ENCODE data around the gene UVRAG. TPM values are rescaled to one million over a fixed set of nuclear protein-coding genes. Genes with fewer than 3 reads are reported as not detected.
"Not testable (repeated sequence)": the region's sequence is repeated elsewhere in the genome, so short reads cannot be mapped to it uniquely, and the experiment has no call there.

Gene UVRAG
- total and polyA plus RNA-seq, 10 donors, result 13.8 to 80.8 (median 42.9) TPM

GRCh38 chr11:76076749-76077148, 261.7 kb downstream of the UVRAG start:
- TF ChIP-seq POLR2AphosphoS5 (IDR thresholded peaks at IDR 0.05) (no peak), POLR2A (IDR thresholded peaks at IDR 0.05) (no peak), CTCF (IDR thresholded peaks at IDR 0.05 in 8 of 11, conservative IDR thresholded peaks at IDR 0.05 in 3 of 11) (no peak)
- DNase-seq, result no peak
- Histone ChIP-seq H3K27me3 (replicated peaks in 1 of 7) (no peaks in the 10 kb centered on the region), H3K36me3 (no peaks in the 10 kb centered on the region), H3K9me3 (no peaks in the 10 kb centered on the region), H3K27ac (no peak overlapping the region), H3K4me3 (no peak overlapping the region), H3K4me1 (peaks cover 10 to 62% (median 27%) of the 10 kb centered on the region in 6 donors)
- intact Hi-C loops (cut with DNase I; ENCODE audit: low total_unique reads), result no loop called here
- 80 to 98% (median 90%) methylated on average over 1 of the region's 1 CpG for WGBS, 5 donors

- Histone ChIP-seq H3K27ac (peak overlapping the region in 7 of 8 donors; percentile 33 to 77 (median 51)), H3K4me1 (peaks cover 10 to 53% (median 27%) of the 10 kb centered on the region in 6 donors), H3K36me3 (no peaks in the 10 kb centered on the region), H3K27me3 (replicated peaks in 1 of 7) (no peaks in the 10 kb centered on the region), H3K4me3 (no peak overlapping the region), H3K9me3 (no peaks in the 10 kb centered on the region)
- intact Hi-C loops (cut with DNase I; ENCODE audit: low total_unique reads), result no loop called here
- TF ChIP-seq POLR2AphosphoS5 (IDR thresholded peaks at IDR 0.05), result no peak
- no peak for TF ChIP-seq CTCF (IDR thresholded peaks at IDR 0.05 in 8 of 11, conservative IDR thresholded peaks at IDR 0.05 in 3 of 11)
- no peak for TF ChIP-seq POLR2A (IDR thresholded peaks at IDR 0.05)
- WGBS, 5 donors, result 3 to 17% (median 12%) methylated on average over 1 of the region's 1 CpG
- no peak for DNase-seq
Measured at GRCh38 chr11:76077575-76078150, 262.7 kb downstream of the UVRAG start.

GRCh38 chr11:76081084-76081483, 266.1 kb downstream of the UVRAG start:
- H3K27me3 ChIP-seq (replicated peaks in 1 of 7); H3K9me3 ChIP-seq; intact Hi-C loops (cut with DNase I; ENCODE audit: low total_unique reads); DNase-seq; H3K36me3 ChIP-seq; H3K4me3 ChIP-seq; H3K27ac ChIP-seq: not testable (repeated sequence)
- 90 to 98% (median 94%) methylated on average over 5 of the region's 5 CpGs for WGBS, 5 donors
- H3K4me1 ChIP-seq, result peaks cover 5 to 22% (median 14%) of the 10 kb centered on the region in 6 donors

GRCh38 chr11:76083563-76084451, 268.8 kb downstream of the UVRAG start:
- Histone ChIP-seq H3K36me3 (peaks cover 0 to 14% (median 2%) of the 10 kb centered on the region in 6 donors), H3K27ac (no peak overlapping the region), H3K4me1 (peaks cover 0 to 6% (median 0%) of the 10 kb centered on the region in 6 donors), H3K9me3 (no peaks in the 10 kb centered on the region), H3K27me3 (replicated peaks in 1 of 7) (no peaks in the 10 kb centered on the region), H3K4me3 (no peak overlapping the region)
- intact Hi-C loops (cut with DNase I; ENCODE audit: low total_unique reads), result no loop called here
- DNase-seq, result no peak
- TF ChIP-seq POLR2AphosphoS5 (IDR thresholded peaks at IDR 0.05) (no peak), CTCF (IDR thresholded peaks at IDR 0.05 in 8 of 11, conservative IDR thresholded peaks at IDR 0.05 in 3 of 11) (no peak), POLR2A (IDR thresholded peaks at IDR 0.05) (no peak)
- WGBS, 5 donors, result 81 to 88% (median 83%) methylated on average over 7 of the region's 7 CpGs

Measured in spleen (tissue), 11 donors.